Dedifferentiated amniotic fluid mesenchymal stem cell (primary cell): Measurements from ENCODE around the gene KLHL24.
"Not testable (repeated sequence)": the region's sequence is repeated elsewhere in the genome, so short reads cannot be mapped to it uniquely, and the experiment has no call there.

Experiments
- DNase-seq: peaks from one replicate; pipeline ENCODE4 v3.0.0-alpha.2; 2016; ENCODE audit errors: extremely low spot score

KLHL24 gene

DNA sequence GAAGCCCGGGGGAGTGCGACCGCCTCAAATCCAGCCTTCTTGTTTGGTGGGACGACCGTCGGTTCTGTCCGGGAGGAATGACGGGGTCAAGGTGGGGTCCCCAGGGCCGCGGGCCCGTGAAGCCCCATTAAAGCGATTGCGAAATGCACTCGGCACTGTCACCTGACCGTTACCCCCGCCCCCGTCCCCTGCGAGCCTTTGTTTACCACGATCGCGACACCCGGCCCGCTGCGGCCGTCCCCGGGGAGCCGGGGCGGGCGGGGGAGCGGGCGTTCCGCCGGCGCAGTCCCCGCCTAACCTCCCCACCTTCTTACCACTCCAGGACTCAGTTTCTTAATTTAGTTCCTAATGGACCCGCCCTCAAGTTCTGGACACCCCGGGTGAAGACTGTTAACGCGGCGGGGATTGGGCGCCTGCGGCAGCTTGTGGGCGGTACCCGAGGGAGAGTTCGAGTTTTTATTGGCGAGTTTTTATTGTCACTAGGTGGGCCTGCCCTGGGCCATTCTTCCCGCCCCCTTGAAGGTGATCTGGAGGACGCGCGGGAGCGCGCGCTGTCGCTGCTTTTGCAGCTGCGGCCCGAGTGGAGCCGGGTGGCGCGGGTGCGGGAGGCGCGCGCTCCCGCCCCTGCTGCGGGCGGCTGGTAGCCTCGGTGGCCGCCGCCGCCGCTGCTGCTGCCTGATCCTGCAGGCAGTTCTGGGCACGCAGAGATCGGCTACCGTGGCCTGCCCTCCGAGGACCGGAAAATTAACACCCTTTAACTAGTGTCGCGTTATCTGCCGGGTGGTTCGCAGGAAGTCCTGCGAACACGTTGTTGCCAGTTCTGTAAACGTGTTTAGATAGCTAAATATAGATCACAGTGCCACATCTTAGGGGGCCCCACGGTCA, 1.0 kb downstream of the KLHL24 start:
- peak; percentile 90 for DNase-seq

DNA sequence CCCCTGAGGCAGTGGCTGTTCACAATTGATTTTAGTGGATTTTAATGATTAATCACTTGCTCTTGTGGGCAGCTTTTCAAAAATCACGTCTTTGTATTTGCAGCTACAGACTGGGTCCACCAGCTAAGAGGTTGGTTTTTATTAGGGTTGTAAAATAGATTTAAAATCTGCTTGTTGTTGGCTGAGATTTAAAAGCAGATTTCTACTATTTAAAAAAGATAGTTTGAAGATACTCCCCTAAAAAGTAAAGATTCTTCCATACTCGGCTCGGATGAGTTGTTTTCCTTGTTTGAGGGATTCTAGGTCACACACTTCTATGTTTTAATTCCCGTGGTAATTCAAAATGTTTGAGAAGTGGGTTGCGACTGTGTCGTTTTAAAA, 1.7 kb downstream of the KLHL24 start:
- DNase-seq: no peak

DNA sequence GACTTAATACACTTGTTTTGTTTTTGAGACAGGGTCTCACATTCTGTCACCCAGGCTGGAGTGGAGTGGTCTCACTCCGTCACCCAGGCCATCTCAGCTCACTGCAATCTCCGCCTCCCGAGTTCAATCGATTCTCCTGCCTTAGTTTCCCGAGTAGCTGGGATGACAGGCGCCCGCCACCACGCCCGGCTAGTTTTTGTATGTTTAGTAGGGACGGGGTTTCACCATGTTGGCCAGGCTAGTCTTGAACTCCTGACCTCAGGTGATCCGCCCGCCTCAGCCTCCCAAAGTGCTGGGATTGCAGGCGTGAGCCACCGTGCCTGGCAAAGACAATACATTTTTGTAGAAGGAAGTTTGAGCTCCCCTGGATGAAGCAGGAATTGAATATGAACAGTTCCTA, 2.2 kb downstream of the KLHL24 start:
- not testable (repeated sequence) for DNase-seq

DNA sequence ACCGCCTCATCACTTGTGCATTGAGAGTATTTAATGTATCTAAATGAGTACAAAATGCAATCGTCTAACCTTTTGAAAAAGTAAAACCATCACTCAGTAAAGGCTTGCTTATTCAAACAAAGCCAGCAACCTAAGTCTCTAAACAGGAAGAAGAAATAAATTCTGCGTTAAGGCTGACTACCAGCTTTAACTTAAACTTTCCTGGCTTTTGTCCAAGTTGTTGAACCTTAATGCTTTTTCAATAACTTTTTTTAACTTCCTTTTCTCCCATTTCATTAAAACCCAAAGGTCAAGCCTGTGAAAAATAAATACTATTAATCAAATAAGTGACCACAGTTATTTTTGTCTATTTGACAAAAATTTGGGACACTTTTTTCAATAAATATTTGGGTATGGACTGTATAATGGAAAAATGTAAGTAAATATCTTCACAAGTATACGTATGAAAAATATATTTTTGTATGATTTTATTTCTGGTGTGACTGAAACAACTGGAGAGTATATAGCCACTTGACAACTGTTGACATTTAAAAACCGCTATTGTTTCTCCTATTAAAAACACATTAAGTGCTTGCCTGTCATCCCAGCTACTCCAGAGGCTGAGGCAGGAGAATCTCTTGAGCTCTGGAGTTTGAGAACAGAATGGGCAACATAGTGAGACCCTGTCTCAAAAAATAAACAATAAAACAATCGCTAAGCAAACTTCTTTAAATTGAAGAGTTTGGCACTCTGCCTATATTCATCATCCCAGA, 2.9 kb downstream of the KLHL24 start:
- no peak for DNase-seq

DNA sequence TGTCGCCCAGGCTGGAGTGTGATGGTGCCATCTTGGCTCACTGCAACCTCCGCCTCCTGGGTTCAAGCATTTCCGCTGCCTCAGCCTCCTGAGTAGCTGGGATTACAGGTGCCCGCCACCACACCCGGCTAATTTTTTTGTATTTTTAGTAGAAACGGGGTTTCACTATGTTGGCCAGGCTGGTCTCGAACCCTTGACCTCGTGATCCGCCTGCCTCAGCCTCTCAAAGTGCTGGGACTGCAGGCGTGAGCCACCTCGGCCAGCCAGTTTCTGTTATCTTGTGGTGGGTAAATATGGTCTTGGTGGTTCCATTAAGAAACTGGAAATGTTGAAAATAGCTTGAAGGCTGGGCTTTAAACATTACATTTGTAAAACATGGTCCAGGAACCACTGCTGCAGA, 5.2 kb downstream of the KLHL24 start:
- DNase-seq: not testable (repeated sequence)

DNA sequence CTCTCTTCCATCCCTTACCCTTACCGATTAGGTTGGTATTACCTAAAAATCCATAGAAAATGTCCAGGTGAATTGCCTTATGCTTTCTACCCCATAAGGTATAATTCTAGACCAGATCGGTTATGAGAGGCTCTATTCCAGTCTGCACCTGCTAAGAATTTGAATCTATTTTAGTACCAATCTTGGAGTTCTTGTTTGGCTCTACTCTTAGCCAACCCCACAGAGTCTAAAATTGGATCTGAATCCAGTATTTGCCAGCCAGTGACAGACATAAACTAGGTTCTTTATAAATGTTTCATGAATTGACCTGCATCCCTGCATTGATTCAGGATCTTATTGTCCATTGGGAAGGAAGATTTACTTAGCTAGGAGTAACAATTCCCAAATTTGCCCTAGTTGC, 6.5 kb downstream of the KLHL24 start:
- no peak for DNase-seq

DNA sequence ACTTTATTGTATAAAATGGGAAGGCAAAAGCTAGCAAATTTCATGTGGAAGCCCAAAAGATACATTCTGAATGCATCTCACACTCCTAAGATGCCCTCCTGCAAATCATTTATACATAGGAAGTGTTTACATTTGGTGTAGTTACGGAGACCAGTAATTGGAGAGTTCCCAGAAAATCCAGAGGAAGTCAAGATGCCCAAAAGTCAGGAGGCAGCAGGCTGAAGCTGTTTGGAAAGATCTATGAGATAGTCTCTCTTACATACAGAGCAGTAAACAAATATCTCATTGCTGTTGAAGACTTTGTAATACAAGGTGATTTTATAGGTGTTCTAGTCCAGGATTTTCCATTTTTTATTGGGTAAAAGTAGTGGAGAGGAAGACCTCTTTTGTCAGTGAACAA, 8.8 kb downstream of the KLHL24 start:
- no peak for DNase-seq

DNA sequence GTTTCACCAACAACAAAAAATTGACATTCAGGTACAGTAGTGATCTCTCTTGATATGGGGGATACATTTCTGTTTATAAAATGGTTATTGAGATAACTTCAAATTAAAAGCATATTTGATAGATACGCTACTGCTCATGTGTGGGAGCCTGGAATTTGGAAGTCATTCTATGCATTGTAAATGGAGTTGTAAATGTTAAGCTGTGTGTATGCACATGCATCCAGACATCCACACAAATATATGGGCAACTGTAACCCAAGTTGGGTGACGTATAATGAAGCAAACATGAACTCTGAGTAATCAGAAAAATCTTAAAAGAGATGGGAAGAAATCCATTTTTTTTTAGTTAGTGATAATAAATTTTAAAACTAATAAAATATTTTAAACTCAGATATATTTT, 9.8 kb downstream of the KLHL24 start:
- DNase-seq: no peak

DNA sequence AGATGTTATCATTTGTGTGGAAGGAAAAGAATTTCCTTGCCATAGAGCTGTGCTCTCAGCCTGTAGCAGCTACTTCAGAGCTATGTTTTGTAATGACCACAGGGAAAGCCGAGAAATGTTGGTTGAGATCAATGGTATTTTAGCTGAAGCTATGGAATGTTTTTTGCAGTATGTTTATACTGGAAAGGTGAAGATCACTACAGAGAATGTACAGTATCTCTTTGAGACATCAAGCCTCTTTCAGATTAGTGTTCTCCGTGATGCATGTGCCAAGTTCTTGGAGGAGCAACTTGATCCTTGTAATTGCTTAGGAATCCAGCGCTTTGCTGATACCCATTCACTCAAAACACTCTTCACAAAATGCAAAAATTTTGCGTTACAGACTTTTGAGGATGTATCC, 15.1 kb downstream of the KLHL24 start:
- DNase-seq: peak; percentile 20

DNA sequence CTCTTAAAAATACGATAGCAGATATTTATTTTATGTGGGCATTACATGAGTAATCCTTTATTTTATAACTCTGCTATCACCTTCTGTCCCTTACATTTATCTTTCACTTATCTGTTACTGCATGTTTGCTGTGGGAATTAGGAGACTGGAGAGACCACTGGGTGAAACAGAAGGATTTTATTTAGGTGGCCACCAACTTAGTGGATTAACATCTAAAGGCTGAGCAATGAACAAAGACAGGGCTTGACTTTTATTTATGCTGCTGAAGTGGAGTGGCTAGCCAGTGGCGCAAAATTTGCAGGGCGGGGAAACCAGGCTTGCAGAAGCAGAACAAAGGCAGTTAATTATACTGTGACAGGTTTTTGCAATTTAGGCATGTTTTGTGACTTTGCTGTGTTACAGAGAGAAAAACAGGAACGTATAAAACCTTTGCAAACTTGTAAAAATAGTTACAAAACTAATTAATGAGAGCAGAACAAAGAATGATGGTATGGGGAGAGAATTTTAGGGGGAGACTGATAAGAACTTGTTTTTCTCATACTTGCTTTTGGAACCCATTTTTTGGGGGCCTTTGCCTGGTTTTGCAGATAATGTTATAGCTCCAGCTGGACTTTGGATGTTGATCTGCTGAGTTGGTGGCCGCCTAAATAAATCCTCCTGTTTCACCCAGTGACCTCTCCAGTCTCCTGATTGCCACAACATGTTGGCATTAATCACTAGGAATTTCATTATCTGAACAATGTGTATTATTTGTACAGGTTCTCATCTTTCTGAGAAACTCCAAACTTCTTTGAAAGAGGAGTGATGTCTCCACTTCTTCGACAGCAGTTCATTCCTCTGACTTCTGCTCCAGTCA, 18.0 kb downstream of the KLHL24 start:
- DNase-seq: no peak

DNA sequence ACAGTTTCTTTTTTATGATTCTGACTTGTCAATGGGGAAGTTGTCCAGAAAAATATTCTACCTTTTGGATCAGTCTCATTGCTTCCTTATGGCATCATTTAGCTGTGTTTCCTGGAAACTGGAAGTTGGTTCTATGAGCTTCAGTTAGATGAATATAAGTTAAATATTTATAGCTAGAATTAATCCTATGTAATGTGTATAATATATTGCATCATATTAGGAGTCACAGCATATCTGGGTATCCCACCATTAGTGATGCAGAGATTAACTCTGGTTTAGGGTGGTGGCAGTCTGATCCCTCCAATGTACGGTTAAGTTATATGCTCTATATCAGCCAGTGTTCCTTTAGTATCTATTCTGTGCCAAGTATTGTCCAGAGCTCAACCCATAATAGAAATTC, 19.3 kb downstream of the KLHL24 start:
- no peak for DNase-seq

DNA sequence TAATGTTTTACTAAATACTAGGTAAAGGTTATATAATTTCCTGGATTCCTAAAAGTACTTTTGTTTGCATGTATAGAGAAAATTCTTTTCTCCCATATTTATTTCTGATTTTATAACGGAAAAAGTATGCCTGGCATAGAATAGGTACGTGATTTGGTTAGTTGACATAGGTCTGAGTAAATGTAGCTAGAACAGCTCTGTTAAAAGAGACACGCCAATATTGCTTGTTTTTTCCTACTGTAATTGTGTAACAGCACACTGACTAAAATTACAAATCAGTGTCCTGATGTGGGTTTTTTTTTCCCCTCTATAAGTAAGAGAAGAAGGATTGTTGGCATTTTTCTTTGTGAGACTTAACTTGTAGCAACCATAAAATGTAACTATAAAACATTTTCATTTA, 26.7 kb downstream of the KLHL24 start:
- no peak for DNase-seq

DNA sequence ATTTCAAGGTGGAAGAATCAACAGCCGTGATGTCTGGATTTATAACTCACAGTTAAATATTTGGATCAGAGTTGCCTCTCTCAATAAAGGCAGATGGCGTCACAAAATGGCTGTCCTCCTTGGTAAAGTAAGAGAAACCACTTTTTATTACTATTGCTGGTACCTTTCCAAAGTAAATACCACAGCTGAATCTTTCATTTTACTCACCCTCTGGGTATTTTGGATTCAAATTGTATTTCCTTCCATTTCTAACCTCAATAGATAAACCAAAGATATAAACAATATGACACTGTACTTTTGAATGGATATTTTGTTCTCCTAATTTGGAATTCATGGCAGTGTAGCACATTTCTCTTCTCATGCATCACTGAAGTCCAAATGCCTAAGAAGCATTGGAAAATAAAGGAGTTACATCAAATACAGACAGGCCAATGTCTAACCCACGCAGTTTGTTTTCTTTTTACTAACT, 29.5 kb downstream of the KLHL24 start:
- peak; percentile 82 for DNase-seq

DNA sequence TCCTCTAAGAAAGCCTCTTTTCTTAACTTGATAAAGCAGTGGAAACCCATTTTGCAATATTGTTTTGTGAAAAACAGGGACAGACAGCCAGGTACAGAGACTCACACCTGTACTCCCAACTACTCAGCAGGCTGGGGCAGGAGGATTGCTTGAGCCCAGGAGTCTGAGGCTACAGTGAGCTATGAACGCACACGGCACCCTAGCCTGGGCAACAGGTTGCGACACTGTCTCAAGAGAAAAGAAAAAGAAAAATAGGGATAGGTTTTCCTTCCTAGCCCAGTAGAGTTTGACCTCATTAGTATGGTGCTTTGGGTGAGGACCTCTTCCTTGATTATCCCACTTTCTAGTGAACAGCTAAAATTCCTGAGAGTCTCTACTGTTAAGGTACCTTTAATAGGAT, 44.6 kb downstream of the KLHL24 start:
- DNase-seq: no peak

DNA sequence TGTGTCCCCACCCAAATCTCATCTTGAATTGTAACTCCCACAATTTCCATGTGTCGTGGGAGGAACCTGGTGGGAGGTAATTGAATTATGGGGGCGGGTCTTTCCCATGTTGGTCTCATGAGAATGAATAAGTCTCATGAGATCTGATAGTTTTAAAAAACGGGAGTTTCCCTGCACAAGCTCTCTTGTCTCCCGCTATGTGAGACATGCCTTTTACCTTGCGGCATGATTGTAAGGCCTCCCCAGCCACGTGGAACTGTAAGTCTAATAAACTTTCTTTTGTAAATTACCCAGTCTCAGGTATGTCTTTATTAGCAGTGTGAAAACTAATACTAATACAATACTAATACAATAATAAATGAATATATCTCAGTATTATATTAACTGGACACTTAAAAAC, 52.3 kb downstream of the KLHL24 start:
- no peak for DNase-seq

DNA sequence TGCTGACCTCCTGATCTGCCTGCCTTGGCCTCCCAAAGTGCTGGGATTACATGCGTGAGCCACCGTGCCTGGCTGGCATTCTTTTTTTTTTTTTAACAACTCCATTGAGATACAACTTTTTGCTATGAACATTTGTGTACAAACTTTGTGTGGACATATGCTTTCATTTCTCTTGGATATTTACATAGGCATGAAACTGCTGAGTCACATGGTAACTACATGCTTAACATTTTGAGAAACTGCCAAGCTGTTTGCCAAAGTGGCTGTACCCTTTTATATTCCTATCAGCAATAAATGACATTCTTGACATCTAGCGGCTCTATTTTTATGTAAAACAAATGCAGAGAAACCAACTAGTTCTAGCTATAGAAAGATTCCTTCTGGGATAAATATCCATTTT, 53.5 kb downstream of the KLHL24 start:
- DNase-seq: no peak

DNA sequence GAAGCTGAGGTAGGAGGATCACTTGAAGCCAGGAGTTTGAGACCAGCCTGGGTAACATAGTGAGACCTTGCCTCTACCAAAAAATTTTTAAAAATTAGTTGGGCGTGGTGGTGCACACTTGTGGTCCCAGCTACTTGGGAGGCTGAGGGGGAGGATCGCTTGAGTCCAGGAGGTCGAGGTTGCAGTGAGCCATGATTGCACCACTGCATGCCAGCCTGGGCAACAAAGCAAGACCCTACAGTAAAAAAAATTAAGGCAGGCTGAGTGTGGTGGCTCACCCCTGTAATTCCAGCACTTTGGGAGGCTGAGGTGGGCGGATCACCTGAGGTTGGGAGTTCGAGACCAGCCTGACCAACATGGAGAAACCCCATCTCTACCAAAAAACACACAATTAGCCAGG, 54.2 kb downstream of the KLHL24 start:
- not testable (repeated sequence) for DNase-seq

DNA sequence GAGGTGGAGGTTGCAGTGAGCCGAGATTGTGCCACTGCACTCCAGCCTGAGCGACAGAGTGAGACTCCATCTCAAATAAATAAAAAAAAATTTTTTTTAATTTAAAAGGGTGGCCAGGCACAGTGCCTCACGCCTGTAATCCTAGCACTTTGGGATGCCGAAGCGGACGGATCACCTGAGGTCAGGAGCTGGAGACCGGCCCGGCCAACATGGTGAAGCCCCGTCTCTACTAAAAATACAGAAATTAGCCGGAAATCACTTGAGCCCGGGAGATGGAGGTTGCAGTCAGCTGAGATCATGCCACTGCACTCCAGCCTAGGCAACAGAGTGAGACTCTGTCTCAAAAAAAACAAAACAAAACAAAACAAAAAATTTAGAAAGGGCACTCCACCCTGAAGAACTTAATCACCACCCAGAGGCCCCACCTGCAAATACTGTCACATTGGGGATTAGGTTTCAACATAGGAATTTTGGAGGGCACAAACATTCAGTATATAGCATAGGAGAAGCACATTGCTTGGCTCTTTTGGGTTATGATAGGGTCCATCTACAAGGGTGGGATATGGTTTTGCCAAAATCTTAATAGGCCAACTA, 55.1 kb downstream of the KLHL24 start:
- no peak for DNase-seq

DNA sequence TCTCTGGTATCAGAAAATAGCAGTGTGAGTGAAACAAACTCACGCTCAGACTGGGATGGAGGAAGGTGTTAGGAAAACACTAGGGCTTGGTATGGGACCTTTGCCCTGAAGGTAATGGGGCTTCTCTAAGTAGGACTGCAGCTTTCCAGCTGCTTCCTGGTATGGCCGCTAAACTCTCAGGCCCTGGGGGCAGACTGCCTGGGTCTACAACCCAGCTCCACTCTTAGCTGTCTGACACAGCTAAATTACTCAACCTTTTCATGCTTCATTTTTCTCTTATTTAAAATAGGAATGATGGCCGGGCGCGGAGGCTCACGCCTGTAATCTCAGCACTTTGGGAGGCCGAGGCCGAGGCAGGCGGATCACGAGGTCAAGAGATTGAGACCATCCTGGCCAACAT, 57.0 kb downstream of the KLHL24 start:
- DNase-seq: no peak

DNA sequence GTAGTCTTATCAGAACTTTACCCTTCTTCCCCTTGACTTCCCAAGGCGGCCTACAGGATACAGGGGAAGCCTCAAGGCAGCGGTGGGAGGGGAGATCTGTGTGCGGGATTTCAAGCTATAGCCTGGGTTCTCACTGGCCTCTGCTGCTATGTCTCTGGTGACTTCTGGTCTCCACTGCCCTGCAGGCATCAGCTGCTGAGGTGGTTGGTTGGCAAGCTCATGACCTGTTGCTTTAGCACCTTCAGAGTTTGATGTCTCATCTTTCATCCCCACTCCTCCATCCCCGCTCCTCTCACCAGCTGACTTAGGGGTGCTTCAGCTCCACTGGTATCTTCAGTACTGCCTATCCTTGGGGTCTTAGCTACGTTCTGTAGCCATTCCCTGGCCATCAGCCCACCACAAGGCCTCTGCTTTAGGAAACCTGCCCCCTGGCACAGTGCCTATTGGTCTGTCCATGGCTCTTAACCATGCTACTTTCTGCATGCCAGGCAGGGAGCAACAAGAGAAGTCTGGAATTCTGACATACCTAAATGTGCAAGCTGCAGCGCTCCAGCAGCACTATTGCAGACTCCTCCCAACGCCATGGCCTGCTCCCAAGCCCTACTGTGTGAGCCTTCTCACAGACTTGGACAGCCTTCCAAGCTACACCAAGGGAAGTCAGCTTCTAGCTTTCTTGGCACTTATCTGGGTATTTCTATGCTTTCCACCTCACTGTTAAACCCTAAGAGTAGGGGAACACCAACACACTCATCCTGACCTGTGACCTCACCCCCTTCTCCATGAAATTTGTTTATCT, 60.3 kb downstream of the KLHL24 start:
- DNase-seq: no peak

DNA sequence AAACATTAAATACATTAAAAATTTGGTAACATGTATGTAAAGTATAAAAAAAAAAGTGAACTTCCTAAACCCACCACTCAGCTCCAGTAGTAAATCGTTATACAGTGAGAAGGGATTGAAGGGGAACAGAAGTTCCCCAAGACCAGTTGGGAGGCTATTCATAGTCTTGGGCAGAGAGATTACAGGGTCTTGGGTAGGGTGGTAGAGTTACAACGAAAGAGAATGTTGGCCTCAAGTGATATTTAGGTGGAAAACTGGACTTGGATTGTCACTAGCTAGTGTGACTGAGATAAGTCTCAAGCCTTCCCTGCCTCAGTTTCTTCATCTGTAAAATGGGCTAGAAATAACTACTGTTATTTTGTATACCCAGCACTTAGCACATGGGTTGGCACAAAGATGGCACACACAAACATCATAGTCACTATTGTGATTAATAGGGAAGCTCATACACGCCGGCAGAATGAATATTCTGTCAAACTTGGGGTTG, 61.7 kb downstream of the KLHL24 start:
- no peak for DNase-seq
